ENCODE measurements around the gene KCNJ6.
A peak's percentile ranks its signal among the peaks of the same experiment; 100 is the strongest.

Gene KCNJ6

GRCh38 chr21:37827913-37828312 is 88.3 kb downstream of the KCNJ6 start:
- in situ Hi-C loops (cut with HindIII; ENCODE audit: low pct_ligation_motif_present, low sequenced_read_pairs): no loop called here
- H3K27me3 ChIP-seq (replicated peaks): no peaks in the 10 kb centered on the region
- H3K27ac ChIP-seq: no peak overlapping the region
- H3K4me3 ChIP-seq (ENCODE audit: low read depth, low read length): no peak overlapping the region
- DNase-seq: no peak
- no peak for TF ChIP-seq CTCF (IDR thresholded peaks at IDR 0.05; ENCODE audit: low read depth, low read length, missing control alignments)
- no peaks in the 10 kb centered on the region for H3K36me3 ChIP-seq (replicated peaks)

- Histone ChIP-seq H3K4me3 (ENCODE audit: low read depth, low read length) (no peak overlapping the region), H3K27me3 (replicated peaks) (no peaks in the 10 kb centered on the region), H3K36me3 (replicated peaks) (no peaks in the 10 kb centered on the region), H3K27ac (no peak overlapping the region)
- DNase-seq: peak; percentile 34
- in situ Hi-C loops (cut with HindIII; ENCODE audit: low pct_ligation_motif_present, low sequenced_read_pairs): no loop called here
- no peak for TF ChIP-seq CTCF (IDR thresholded peaks at IDR 0.05; ENCODE audit: low read depth, low read length, missing control alignments)
Measured at GRCh38 chr21:37821786-37822450, 94.3 kb downstream of the KCNJ6 start.

GRCh38 chr21:37821092-37821491 is 95.2 kb downstream of the KCNJ6 start:
- no peak overlapping the region for H3K27ac ChIP-seq
- no peak for DNase-seq
- TF ChIP-seq CTCF (IDR thresholded peaks at IDR 0.05; ENCODE audit: low read depth, low read length, missing control alignments): no peak
- no peak overlapping the region for H3K4me3 ChIP-seq (ENCODE audit: low read depth, low read length)
- no peaks in the 10 kb centered on the region for H3K27me3 ChIP-seq (replicated peaks)
- no peaks in the 10 kb centered on the region for H3K36me3 ChIP-seq (replicated peaks)
- in situ Hi-C loops (cut with HindIII; ENCODE audit: low pct_ligation_motif_present, low sequenced_read_pairs): no loop called here

- Histone ChIP-seq H3K27me3 (replicated peaks) (no peaks in the 10 kb centered on the region), H3K36me3 (replicated peaks) (no peaks in the 10 kb centered on the region), H3K27ac (no peak overlapping the region), H3K4me3 (ENCODE audit: low read depth, low read length) (no peak overlapping the region)
- no peak for TF ChIP-seq CTCF (IDR thresholded peaks at IDR 0.05; ENCODE audit: low read depth, low read length, missing control alignments)
- no peak for DNase-seq
- in situ Hi-C loops (cut with HindIII; ENCODE audit: low pct_ligation_motif_present, low sequenced_read_pairs): no loop called here
Measured at GRCh38 chr21:37819372-37819771, 96.9 kb downstream of the KCNJ6 start.

- Histone ChIP-seq H3K27ac (no peak overlapping the region), H3K36me3 (replicated peaks) (no peaks in the 10 kb centered on the region), H3K27me3 (replicated peaks) (no peaks in the 10 kb centered on the region), H3K4me3 (ENCODE audit: low read depth, low read length) (no peak overlapping the region)
- in situ Hi-C loops (cut with HindIII; ENCODE audit: low pct_ligation_motif_present, low sequenced_read_pairs): no loop called here
- no peak for TF ChIP-seq CTCF (IDR thresholded peaks at IDR 0.05; ENCODE audit: low read depth, low read length, missing control alignments)
- no peak for DNase-seq
Measured at GRCh38 chr21:37817242-37817641, 99.0 kb downstream of the KCNJ6 start.

GRCh38 chr21:37815893-37816292 is 100.4 kb downstream of the KCNJ6 start:
- Histone ChIP-seq H3K4me3 (ENCODE audit: low read depth, low read length) (no peak overlapping the region), H3K27ac (no peak overlapping the region), H3K27me3 (replicated peaks) (no peaks in the 10 kb centered on the region), H3K36me3 (replicated peaks) (no peaks in the 10 kb centered on the region)
- TF ChIP-seq CTCF (IDR thresholded peaks at IDR 0.05; ENCODE audit: low read depth, low read length, missing control alignments): no peak
- in situ Hi-C loops (cut with HindIII; ENCODE audit: low pct_ligation_motif_present, low sequenced_read_pairs): no loop called here
- DNase-seq: no peak
